HEK293T (cell line): Measurements from ENCODE around the gene RBM38.

Experiments
- ARNT ChIP-seq: fragments of 450-650 bp; IDR thresholded peaks from 2 replicates; pipeline ENCODE4 v1.6.1; 2017; ENCODE audit warnings: mild to moderate bottlenecking
- BHLHE40 ChIP-seq: fragments of 450-650 bp; IDR thresholded peaks from 2 replicates; pipeline ENCODE4 v1.6.1; 2016; ENCODE audit warnings: mild to moderate bottlenecking, moderate library complexity, borderline replicate concordance
- FOXK2 ChIP-seq: fragments of 450-650 bp; IDR thresholded peaks from 2 replicates; pipeline ENCODE4 v1.6.1; 2016; ENCODE audit warnings: mild to moderate bottlenecking
- HDGF ChIP-seq: fragments of 450-650 bp; IDR thresholded peaks from 2 replicates; pipeline ENCODE4 v1.6.1; 2017; ENCODE audit warnings: antibody characterized with exemption, borderline replicate concordance
- NFRKB ChIP-seq: fragments of 450-650 bp; IDR thresholded peaks from 2 replicates; pipeline ENCODE4 v1.6.1; 2016; ENCODE audit warnings: mild to moderate bottlenecking, moderate library complexity
- SP1 ChIP-seq: fragments of 450-650 bp; IDR thresholded peaks from 2 replicates; pipeline ENCODE4 v1.6.1; 2017
- TARDBP ChIP-seq: fragments of 450-650 bp; IDR thresholded peaks from 2 replicates; pipeline ENCODE4 v1.6.1; 2016

- no peak for TF ChIP-seq SP1
- TF ChIP-seq TARDBP = no peak
- no peak for TF ChIP-seq BHLHE40
- no peak for TF ChIP-seq FOXK2
- no peak for TF ChIP-seq HDGF
- no peak for TF ChIP-seq NFRKB
- no peak for TF ChIP-seq ARNT
These were observed 5.2 kb downstream of the RBM38 start for GRCh38 chr20:57396212-57396983.
